Naive thymus-derived CD4-positive, alpha-beta T cell (primary cell): ENCODE data around the gene FAM184B. TPM values are rescaled to one million over a fixed set of nuclear protein-coding genes. Genes with fewer than 3 reads are reported as not detected.

ENCODE experiments used
- ATAC-seq: fragments of 150-1000 bp; cut with Tn5 transposase; 2 replicates; pipeline ENCODE4 v1.10.0; 2021; ENCODE audit warnings: mild to moderate bottlenecking, moderate library complexity
- CTCF ChIA-PET: fragments of 350-600 bp; sonication (Branson Sonifier 250); formaldehyde crosslinking; loops from one replicate; lab custom pipeline; 2021; ENCODE audit warnings: antibody characterized with exemption; lab: Charles Lee
- POLR2A ChIA-PET: fragments of 350-600 bp; sonication (Branson Sonifier 250); formaldehyde crosslinking; loops from one replicate; lab custom pipeline; 2021; ENCODE audit warnings: antibody characterized with exemption, inconsistent platforms; lab: Charles Lee
- DNase-seq, 9 donors: peaks; one replicate each; pipeline versions ENCODE4 v3.0.0 to v3.0.0-alpha.2; 2020 to 2022; ENCODE audit warnings: mixed read lengths in 1 of 9
- H3K27ac ChIP-seq: one replicate; pipeline ENCODE4 v1.7.0; 2013; ENCODE audit warnings: mild to moderate bottlenecking, low read depth, low read length, moderate library complexity
- H3K27me3 ChIP-seq, 2 donors: one replicate each; pipeline ENCODE4 v1.7.0; 2013; ENCODE audit warnings: low read length in 2 of 2, mild to moderate bottlenecking in 2 of 2, moderate library complexity in 2 of 2; ENCODE audit not compliant: control insufficient read depth in 2 of 2, insufficient read depth in 2 of 2
- H3K36me3 ChIP-seq, 3 experiments: 1 replicate in 2 of 3; 2 replicates in 1 of 3; pipeline ENCODE4 v1.7.0; 2013; ENCODE audit warnings: low read length in 3 of 3, mild to moderate bottlenecking in 3 of 3, moderate library complexity in 1 of 3; ENCODE audit not compliant: insufficient read depth in 3 of 3, control insufficient read depth in 2 of 3
- H3K4me1 ChIP-seq, 2 donors: one replicate each; pipeline ENCODE4 v1.7.0; 2013; ENCODE audit warnings: low read length in 2 of 2, mild to moderate bottlenecking in 2 of 2, moderate library complexity in 1 of 2; ENCODE audit not compliant: control insufficient read depth in 2 of 2, insufficient read depth in 2 of 2
- H3K4me3 ChIP-seq: 2 replicates; pipeline ENCODE4 v1.7.0; 2013; ENCODE audit warnings: mild to moderate bottlenecking, low read length
- H3K9me3 ChIP-seq, 3 experiments: 1 replicate in 2 of 3; 2 replicates in 1 of 3; pipeline ENCODE4 v1.7.0; 2013; ENCODE audit warnings: low read length in 3 of 3; ENCODE audit not compliant: control insufficient read depth in 2 of 3
- H3K27ac Mint-ChIP-seq, 9 donors: one replicate each; pipeline ENCODE4 v1.8.0; 2020 to 2022; ENCODE audit warnings: mixed read lengths in 9 of 9, mild to moderate bottlenecking in 8 of 9, moderate library complexity in 5 of 9, inconsistent platforms in 2 of 9
- H3K27me3 Mint-ChIP-seq, 5 donors: one replicate each; pipeline ENCODE4 v1.8.0; 2021 to 2022; ENCODE audit warnings: mixed read lengths in 5 of 5, mild to moderate bottlenecking in 1 of 5
- H3K36me3 Mint-ChIP-seq, 5 donors: one replicate each; pipeline ENCODE4 v1.8.0; 2020 to 2022; ENCODE audit warnings: mixed read lengths in 5 of 5, mild to moderate bottlenecking in 3 of 5, inconsistent platforms in 1 of 5
- H3K4me1 Mint-ChIP-seq, 7 donors: one replicate each; pipeline ENCODE4 v1.8.0; 2020 to 2022; ENCODE audit warnings: mixed read lengths in 7 of 7, mild to moderate bottlenecking in 3 of 7, inconsistent platforms in 1 of 7
- H3K4me3 Mint-ChIP-seq, 10 donors: one replicate each; pipeline ENCODE4 v1.8.0; 2020 to 2022; ENCODE audit warnings: mild to moderate bottlenecking in 10 of 10, mixed read lengths in 10 of 10, moderate library complexity in 6 of 10, inconsistent platforms in 2 of 10
- H3K9me3 Mint-ChIP-seq, 11 donors: one replicate each; pipeline ENCODE4 v1.8.0; 2020 to 2022; ENCODE audit warnings: mixed read lengths in 11 of 11, mild to moderate bottlenecking in 4 of 11, inconsistent platforms in 1 of 11, moderate library complexity in 1 of 11
- intact Hi-C, 2 donors: fragments of 100-400 bp; cut with micrococcal nuclease; formaldehyde crosslinking; loops; one replicate each; pipeline ENCODE4 v1.15.1; 2023
- polyA plus RNA-seq, 2 donors: library from polyadenylated mRNA; unstranded; fragments of 300-500 nt; fragmentation: Illumina TruSeq; gene quantifications; one replicate each; pipeline ENCODE4 v1.2.3, GENCODE V29; 2021
- total RNA-seq, 6 experiments: library from RNA in 5 of 6; stranded (reverse) in 5 of 6; gene quantifications; 1 replicate in 5 of 6; 2 replicates in 1 of 6; pipeline ENCODE4 v1.2.3 and lab custom pipeline; 2021 to 2026

FAM184B gene
- total and polyA plus RNA-seq, 7 experiments from 2014 or later: 0.08 TPM; not detected in 6

GRCh38 chr4:17736484-17736883 is 44.9 kb downstream of the FAM184B start:
- Mint-ChIP-seq H3K27me3 (peaks cover 2 to 16% (median 6%) of the 10 kb centered on the region in 5 donors), H3K9me3 (peaks cover 0 to 7% (median 5%) of the 10 kb centered on the region in 11 donors), H3K36me3 (no peaks in the 10 kb centered on the region), H3K4me1 (no peaks in the 10 kb centered on the region), H3K27ac (no peak overlapping the region), H3K4me3 (no peak overlapping the region)
- intact Hi-C loops: no loop called here
- Histone ChIP-seq H3K4me1 (no peaks in the 10 kb centered on the region), H3K27ac (no peak overlapping the region), H3K27me3 (peaks cover 0 to 2% of the 10 kb centered on the region in 2 donors), H3K4me3 (no peak overlapping the region), H3K36me3 (no peaks in the 10 kb centered on the region), H3K9me3 (no peaks in the 10 kb centered on the region)
- DNase-seq (no peak), ATAC-seq (no peak)
- ChIA-PET CTCF (no interaction called here), POLR2A (no interaction called here)

- Mint-ChIP-seq H3K4me1 (no peaks in the 10 kb centered on the region), H3K4me3 (no peak overlapping the region), H3K27me3 (peaks cover 0 to 32% (median 22%) of the 10 kb centered on the region in 5 donors), H3K9me3 (peaks cover 2 to 34% (median 13%) of the 10 kb centered on the region in 11 donors), H3K27ac (no peak overlapping the region), H3K36me3 (peaks cover 0 to 8% (median 0%) of the 10 kb centered on the region in 5 donors)
- no peak for DNase-seq
- no peak for ATAC-seq
- intact Hi-C loops: no loop called here
- Histone ChIP-seq H3K27ac (no peak overlapping the region), H3K27me3 (no peaks in the 10 kb centered on the region), H3K36me3 (no peaks in the 10 kb centered on the region), H3K4me3 (no peak overlapping the region), H3K4me1 (no peaks in the 10 kb centered on the region), H3K9me3 (no peaks in the 10 kb centered on the region)
- ChIA-PET CTCF (no interaction called here), POLR2A (no interaction called here)
Measured at GRCh38 chr4:17726911-17727310, 54.5 kb downstream of the FAM184B start.

- intact Hi-C loops: no loop called here
- H3K4me1 Mint-ChIP-seq: no peaks in the 10 kb centered on the region
- ATAC-seq (no peak), DNase-seq (no peak)
- Histone ChIP-seq H3K9me3 (no peaks in the 10 kb centered on the region), H3K27me3 (no peaks in the 10 kb centered on the region), H3K27ac (no peak overlapping the region), H3K4me1 (no peaks in the 10 kb centered on the region), H3K4me3 (no peak overlapping the region), H3K36me3 (no peaks in the 10 kb centered on the region)
- H3K9me3 Mint-ChIP-seq: peaks cover 0 to 20% (median 7%) of the 10 kb centered on the region in 11 donors
- POLR2A ChIA-PET: no interaction called here
- CTCF ChIA-PET: interaction anchor here (0.6 kb wide), 1 partner anchor 253 kb away, joined by 3 read pairs; no protein-coding TSS in a partner anchor
- no peak overlapping the region for H3K27ac Mint-ChIP-seq
- H3K4me3 Mint-ChIP-seq: no peak overlapping the region
- peaks cover 0 to 8% (median 0%) of the 10 kb centered on the region in 5 donors for H3K36me3 Mint-ChIP-seq
- H3K27me3 Mint-ChIP-seq: peaks cover 0 to 29% (median 17%) of the 10 kb centered on the region in 5 donors
Measured at GRCh38 chr4:17723648-17724047, 57.8 kb downstream of the FAM184B start.

- H3K27ac ChIP-seq: no peak overlapping the region
- H3K4me3 Mint-ChIP-seq: no peak overlapping the region
- peaks cover 0 to 4% (median 0%) of the 10 kb centered on the region in 5 donors for H3K36me3 Mint-ChIP-seq
- H3K4me1 ChIP-seq: no peaks in the 10 kb centered on the region
- H3K4me1 Mint-ChIP-seq: no peaks in the 10 kb centered on the region
- ATAC-seq (no peak), DNase-seq (no peak)
- peaks cover 0 to 7% (median under 1%) of the 10 kb centered on the region in 11 donors for H3K9me3 Mint-ChIP-seq
- H3K27me3 ChIP-seq: no peaks in the 10 kb centered on the region
- H3K27me3 Mint-ChIP-seq: peaks cover 0 to 19% (median 8%) of the 10 kb centered on the region in 5 donors
- no peak overlapping the region for H3K27ac Mint-ChIP-seq
- no peaks in the 10 kb centered on the region for H3K9me3 ChIP-seq
- ChIA-PET POLR2A (no interaction called here), CTCF (no interaction called here)
- H3K4me3 ChIP-seq: no peak overlapping the region
- intact Hi-C loops: no loop called here
- H3K36me3 ChIP-seq: no peaks in the 10 kb centered on the region
Measured at GRCh38 chr4:17722356-17722700, 59.1 kb downstream of the FAM184B start.

GRCh38 chr4:17721496-17722355 is 59.7 kb downstream of the FAM184B start:
- peaks cover 0 to under 1% (median 0%) of the 10 kb centered on the region in 11 donors for H3K9me3 Mint-ChIP-seq
- no peak overlapping the region for H3K27ac Mint-ChIP-seq
- H3K4me3 Mint-ChIP-seq: no peak overlapping the region
- DNase-seq (no peak), ATAC-seq (no peak)
- H3K27me3 ChIP-seq: no peaks in the 10 kb centered on the region
- no peaks in the 10 kb centered on the region for H3K4me1 ChIP-seq
- CTCF ChIA-PET: no interaction called here
- H3K36me3 ChIP-seq: no peaks in the 10 kb centered on the region
- no peaks in the 10 kb centered on the region for H3K4me1 Mint-ChIP-seq
- H3K36me3 Mint-ChIP-seq: no peaks in the 10 kb centered on the region
- H3K9me3 ChIP-seq: no peaks in the 10 kb centered on the region
- no peak overlapping the region for H3K4me3 ChIP-seq
- H3K27me3 Mint-ChIP-seq: peaks cover 0 to 13% (median 2%) of the 10 kb centered on the region in 5 donors
- POLR2A ChIA-PET: no interaction called here
- intact Hi-C loops: no loop called here
- no peak overlapping the region for H3K27ac ChIP-seq

GRCh38 chr4:17719106-17719505 is 62.3 kb downstream of the FAM184B start:
- Mint-ChIP-seq H3K36me3 (no peaks in the 10 kb centered on the region), H3K27ac (no peak overlapping the region), H3K4me1 (no peaks in the 10 kb centered on the region), H3K27me3 (peaks cover 0 to 9% (median 0%) of the 10 kb centered on the region in 5 donors), H3K9me3 (no peaks in the 10 kb centered on the region), H3K4me3 (no peak overlapping the region)
- intact Hi-C loops: no loop called here
- Histone ChIP-seq H3K4me1 (no peaks in the 10 kb centered on the region), H3K9me3 (no peaks in the 10 kb centered on the region), H3K27ac (no peak overlapping the region), H3K36me3 (no peaks in the 10 kb centered on the region), H3K27me3 (no peaks in the 10 kb centered on the region), H3K4me3 (no peak overlapping the region)
- ATAC-seq (no peak), DNase-seq (no peak)
- ChIA-PET POLR2A (no interaction called here), CTCF (no interaction called here)

- Mint-ChIP-seq H3K4me3 (no peak overlapping the region), H3K36me3 (no peaks in the 10 kb centered on the region), H3K4me1 (no peaks in the 10 kb centered on the region), H3K27ac (no peak overlapping the region), H3K9me3 (no peaks in the 10 kb centered on the region), H3K27me3 (peaks cover 0 to 9% (median 0%) of the 10 kb centered on the region in 5 donors)
- Histone ChIP-seq H3K4me3 (no peak overlapping the region), H3K9me3 (no peaks in the 10 kb centered on the region), H3K27me3 (no peaks in the 10 kb centered on the region), H3K4me1 (no peaks in the 10 kb centered on the region), H3K36me3 (no peaks in the 10 kb centered on the region), H3K27ac (no peak overlapping the region)
- no peak for ATAC-seq
- intact Hi-C loops: no loop called here
- no peak for DNase-seq
- ChIA-PET CTCF (no interaction called here), POLR2A (no interaction called here)
Measured at GRCh38 chr4:17718471-17718870, 63.0 kb downstream of the FAM184B start.
